ENCODE measurements around the gene COL23A1. TPM values are rescaled to one million over a fixed set of nuclear protein-coding genes. Genes with fewer than 3 reads are reported as not detected.
"Not testable (repeated sequence)": the region's sequence is repeated elsewhere in the genome, so short reads cannot be mapped to it uniquely, and the experiment has no call there.

COL23A1 gene
- total RNA-seq, 1 experiment from 2014 or later, result not detected

- BruUV-seq (replicated peaks), result no TSS peak
- POLR2A ChIA-PET (ENCODE audit: low non-redundant PET), result no interaction called here
Observed at GRCh38 chr5:178586396-178586795, 3.8 kb downstream of the COL23A1 start.

GRCh38 chr5:178585421-178585820, 4.8 kb downstream of the COL23A1 start:
- peak; percentile 60 for DNase-seq (ENCODE audit: low spot score)
- POLR2A ChIA-PET (ENCODE audit: low non-redundant PET), result not testable (repeated sequence)

More at GRCh38 chr5:178586396-178586795, 3.8 kb downstream of the COL23A1 start:
- CTCF ChIA-PET, result no interaction called here
- Histone ChIP-seq H3K4me3 (ENCODE audit: low read depth, low read length, poor library complexity, severe bottlenecking) (no peak overlapping the region), H3K27ac (ENCODE audit: low read depth, low read length, poor library complexity, severe bottlenecking) (no peak overlapping the region), H3K4me1 (ENCODE audit: insufficient read depth, low read length, poor library complexity, severe bottlenecking) (peaks cover 13% of the 10 kb centered on the region), H3K9me3 (ENCODE audit: low read depth, low read length, poor library complexity, severe bottlenecking) (no peaks in the 10 kb centered on the region), H3K36me3 (ENCODE audit: insufficient read depth, low read length, poor library complexity, severe bottlenecking) (no peaks in the 10 kb centered on the region), H3K27me3 (replicated peaks; ENCODE audit: insufficient read depth, low read depth, low read length, poor library complexity) (no peaks in the 10 kb centered on the region)
- intact Hi-C loops (cut with micrococcal nuclease; ENCODE audit: unreplicated experiment), result no loop called here
- no peak for DNase-seq (ENCODE audit: low spot score)
- TF ChIP-seq EZH2 (IDR thresholded peaks at IDR 0.05; ENCODE audit: borderline replicate concordance, low read depth, low read length, poor library complexity, severe bottlenecking), result no peak
- no peak for TF ChIP-seq CTCF (conservative IDR thresholded peaks at IDR 0.05; ENCODE audit: low read depth, low read length)

GRCh38 chr5:178583279-178583678, 6.9 kb downstream of the COL23A1 start:
- no peak for TF ChIP-seq EZH2 (IDR thresholded peaks at IDR 0.05; ENCODE audit: borderline replicate concordance, low read depth, low read length, poor library complexity, severe bottlenecking)
- TF ChIP-seq CTCF (conservative IDR thresholded peaks at IDR 0.05; ENCODE audit: low read depth, low read length), result no peak
- no TSS peak for BruUV-seq (replicated peaks)
- intact Hi-C loops (cut with micrococcal nuclease; ENCODE audit: unreplicated experiment), result no loop called here
- H3K4me1 ChIP-seq (ENCODE audit: insufficient read depth, low read length, poor library complexity, severe bottlenecking), result peaks cover 8% of the 10 kb centered on the region
- H3K27ac ChIP-seq (ENCODE audit: low read depth, low read length, poor library complexity, severe bottlenecking), result no peak overlapping the region
- CTCF ChIA-PET, result no interaction called here
- no peaks in the 10 kb centered on the region for H3K27me3 ChIP-seq (replicated peaks; ENCODE audit: insufficient read depth, low read depth, low read length, poor library complexity)
- no peaks in the 10 kb centered on the region for H3K9me3 ChIP-seq (ENCODE audit: low read depth, low read length, poor library complexity, severe bottlenecking)
- H3K4me3 ChIP-seq (ENCODE audit: low read depth, low read length, poor library complexity, severe bottlenecking), result no peak overlapping the region
- POLR2A ChIA-PET (ENCODE audit: low non-redundant PET), result no interaction called here
- no peak for DNase-seq (ENCODE audit: low spot score)
- no peaks in the 10 kb centered on the region for H3K36me3 ChIP-seq (ENCODE audit: insufficient read depth, low read length, poor library complexity, severe bottlenecking)

More at GRCh38 chr5:178585421-178585820, 4.8 kb downstream of the COL23A1 start:
- H3K27me3 ChIP-seq (replicated peaks; ENCODE audit: insufficient read depth, low read depth, low read length, poor library complexity); BruUV-seq (replicated peaks); intact Hi-C loops (cut with micrococcal nuclease; ENCODE audit: unreplicated experiment); CTCF ChIA-PET; H3K36me3 ChIP-seq (ENCODE audit: insufficient read depth, low read length, poor library complexity, severe bottlenecking); H3K4me3 ChIP-seq (ENCODE audit: low read depth, low read length, poor library complexity, severe bottlenecking); H3K9me3 ChIP-seq (ENCODE audit: low read depth, low read length, poor library complexity, severe bottlenecking); H3K27ac ChIP-seq (ENCODE audit: low read depth, low read length, poor library complexity, severe bottlenecking): not testable (repeated sequence)
- H3K4me1 ChIP-seq (ENCODE audit: insufficient read depth, low read length, poor library complexity, severe bottlenecking), result peaks cover 13% of the 10 kb centered on the region

GRCh38 chr5:178582291-178582690, 7.9 kb downstream of the COL23A1 start:
- DNase-seq (ENCODE audit: low spot score), result no peak
- ChIA-PET POLR2A (ENCODE audit: low non-redundant PET) (no interaction called here), CTCF (no interaction called here)
- Histone ChIP-seq H3K36me3 (ENCODE audit: insufficient read depth, low read length, poor library complexity, severe bottlenecking) (no peaks in the 10 kb centered on the region), H3K9me3 (ENCODE audit: low read depth, low read length, poor library complexity, severe bottlenecking) (no peaks in the 10 kb centered on the region), H3K4me1 (ENCODE audit: insufficient read depth, low read length, poor library complexity, severe bottlenecking) (no peaks in the 10 kb centered on the region), H3K27ac (ENCODE audit: low read depth, low read length, poor library complexity, severe bottlenecking) (no peak overlapping the region), H3K27me3 (replicated peaks; ENCODE audit: insufficient read depth, low read depth, low read length, poor library complexity) (peaks cover 2% of the 10 kb centered on the region), H3K4me3 (ENCODE audit: low read depth, low read length, poor library complexity, severe bottlenecking) (no peak overlapping the region)
- TF ChIP-seq EZH2 (IDR thresholded peaks at IDR 0.05; ENCODE audit: borderline replicate concordance, low read depth, low read length, poor library complexity, severe bottlenecking) (no peak), CTCF (conservative IDR thresholded peaks at IDR 0.05; ENCODE audit: low read depth, low read length) (no peak)
- intact Hi-C loops (cut with micrococcal nuclease; ENCODE audit: unreplicated experiment), result no loop called here
- no TSS peak for BruUV-seq (replicated peaks)
